ENCODE results near the gene AGPAT1.

DNA sequence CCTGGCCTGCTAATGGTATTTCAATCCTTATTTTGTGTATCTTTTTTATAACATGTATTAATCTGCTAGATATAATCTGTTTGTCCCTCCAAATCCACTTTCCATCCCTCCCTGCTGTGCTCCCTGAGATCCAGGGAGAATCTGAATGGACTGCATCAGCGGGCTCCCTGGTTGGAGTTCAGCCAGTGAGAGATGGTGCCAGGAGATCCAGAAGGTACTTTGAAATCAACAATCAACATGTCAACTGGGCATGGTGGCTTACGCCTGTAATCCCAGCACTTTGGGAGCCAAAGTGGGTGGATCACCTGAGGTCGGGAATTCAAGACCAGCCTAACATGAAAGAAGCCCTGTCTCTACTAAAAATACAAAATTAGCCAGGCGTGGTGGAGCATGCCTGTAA, 52.2 kb downstream of the AGPAT1 start:
- TF ChIP-seq, protein P1, sequence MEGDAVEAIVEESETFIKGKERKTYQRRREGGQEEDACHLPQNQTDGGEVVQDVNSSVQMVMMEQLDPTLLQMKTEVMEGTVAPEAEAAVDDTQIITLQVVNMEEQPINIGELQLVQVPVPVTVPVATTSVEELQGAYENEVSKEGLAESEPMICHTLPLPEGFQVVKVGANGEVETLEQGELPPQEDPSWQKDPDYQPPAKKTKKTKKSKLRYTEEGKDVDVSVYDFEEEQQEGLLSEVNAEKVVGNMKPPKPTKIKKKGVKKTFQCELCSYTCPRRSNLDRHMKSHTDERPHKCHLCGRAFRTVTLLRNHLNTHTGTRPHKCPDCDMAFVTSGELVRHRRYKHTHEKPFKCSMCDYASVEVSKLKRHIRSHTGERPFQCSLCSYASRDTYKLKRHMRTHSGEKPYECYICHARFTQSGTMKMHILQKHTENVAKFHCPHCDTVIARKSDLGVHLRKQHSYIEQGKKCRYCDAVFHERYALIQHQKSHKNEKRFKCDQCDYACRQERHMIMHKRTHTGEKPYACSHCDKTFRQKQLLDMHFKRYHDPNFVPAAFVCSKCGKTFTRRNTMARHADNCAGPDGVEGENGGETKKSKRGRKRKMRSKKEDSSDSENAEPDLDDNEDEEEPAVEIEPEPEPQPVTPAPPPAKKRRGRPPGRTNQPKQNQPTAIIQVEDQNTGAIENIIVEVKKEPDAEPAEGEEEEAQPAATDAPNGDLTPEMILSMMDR (IDR thresholded peaks at IDR 0.05; ENCODE audit: insufficient read depth, low read length, poor library complexity, severe bottlenecking) = no peak
- TF ChIP-seq EZH2phosphoT487 (conservative IDR thresholded peaks at IDR 0.05; ENCODE audit: low read length) = no peak
